PFSK-1 (cell line): ENCODE results near the gene IFT80.

ENCODE experiments used
- FOXP2 ChIP-seq: optimal IDR thresholded peaks from 2 replicates; pipeline ENCODE3; 2011; ENCODE audit warnings: borderline replicate concordance, control low read depth, inconsistent platforms; ENCODE audit not compliant: insufficient read depth; ENCODE audit errors: extremely low read length, extremely low read depth
- POLR2AphosphoS5 ChIP-seq: IDR thresholded peaks from 2 replicates; pipeline ENCODE4 v1.6.1; 2012; ENCODE audit warnings: low read depth, mild to moderate bottlenecking, control low read depth, low read length, moderate library complexity
- REST ChIP-seq, 2 experiments: IDR thresholded peaks; 2 replicates each; pipeline versions ENCODE4 v1.6.1 to v1.8.0; 2011 to 2012; ENCODE audit warnings: low read depth in 2 of 2, low read length in 2 of 2, control low read depth in 1 of 2, inconsistent platforms in 1 of 2, mild to moderate bottlenecking in 1 of 2, moderate library complexity in 1 of 2; ENCODE audit not compliant: insufficient read depth in 1 of 2
- SIN3A ChIP-seq: IDR thresholded peaks from 2 replicates; pipeline ENCODE4 v1.6.1; 2012; ENCODE audit warnings: mild to moderate bottlenecking, low read length, moderate library complexity, borderline replicate concordance; ENCODE audit not compliant: insufficient read depth
- TAF1 ChIP-seq: IDR thresholded peaks from 2 replicates; pipeline ENCODE4 v1.6.1; 2012; ENCODE audit warnings: low read length, control low read depth, borderline replicate concordance; ENCODE audit not compliant: insufficient read depth

Gene IFT80

GRCh38 chr3:160409812-160410610, 11.0 kb upstream of the IFT80 start:
- TF ChIP-seq REST (IDR thresholded peaks at IDR 0.05; ENCODE audit: insufficient read depth in 1 of 2, low read depth in 2 of 2, low read length in 2 of 2): no peak
- TF ChIP-seq FOXP2: no peak
- no peak for TF ChIP-seq SIN3A
- TF ChIP-seq TAF1: no peak
- TF ChIP-seq POLR2AphosphoS5: no peak

GRCh38 chr3:160403796-160404470, 4.9 kb upstream of the IFT80 start:
- TF ChIP-seq POLR2AphosphoS5 (no peak), SIN3A (no peak), TAF1 (no peak), FOXP2 (no peak), REST (IDR thresholded peaks at IDR 0.05; ENCODE audit: insufficient read depth in 1 of 2, low read depth in 2 of 2, low read length in 2 of 2) (no peak)

- TF ChIP-seq TAF1 (no peak), FOXP2 (no peak), POLR2AphosphoS5 (no peak), REST (IDR thresholded peaks at IDR 0.05; ENCODE audit: insufficient read depth in 1 of 2, low read depth in 2 of 2, low read length in 2 of 2) (no peak), SIN3A (no peak)
These were observed 4.1 kb upstream of the IFT80 start for GRCh38 chr3:160403028-160403545.

- TF ChIP-seq POLR2AphosphoS5 (no peak), FOXP2 (no peak), SIN3A (no peak), REST (IDR thresholded peaks at IDR 0.05; ENCODE audit: insufficient read depth in 1 of 2, low read depth in 2 of 2, low read length in 2 of 2) (no peak), TAF1 (no peak)
These were observed 3.4 kb upstream of the IFT80 start for GRCh38 chr3:160402221-160403027.
